SKM-1 treated with dmso at 0.1 percent for 144 hours (cell line): ENCODE data around the gene TRAK1.

Source experiments
- DNase-seq: peaks from one replicate; lab custom pipeline; 2025; ENCODE audit not compliant: unreplicated experiment; lab: John Stamatoyannopoulos, UW

TRAK1 gene

GRCh38 chr3:42122261-42123011, 31.3 kb downstream of the TRAK1 start:
- no peak for DNase-seq

GRCh38 chr3:42123012-42123581, 31.9 kb downstream of the TRAK1 start:
- no peak for DNase-seq

- no peak for DNase-seq
Observed at GRCh38 chr3:42123824-42124658, 32.9 kb downstream of the TRAK1 start.

- no peak for DNase-seq
Observed at GRCh38 chr3:42127226-42127625, 36.1 kb downstream of the TRAK1 start.

- no peak for DNase-seq
Observed at GRCh38 chr3:42128526-42128925, 37.4 kb downstream of the TRAK1 start.

GRCh38 chr3:42129014-42129953, 38.1 kb downstream of the TRAK1 start:
- DNase-seq, result no peak

- no peak for DNase-seq
Observed at GRCh38 chr3:42130007-42130328, 38.8 kb downstream of the TRAK1 start.

GRCh38 chr3:42130329-42131070, 39.3 kb downstream of the TRAK1 start:
- DNase-seq, result no peak

- DNase-seq, result no peak
Observed at GRCh38 chr3:42133500-42134298, 42.5 kb downstream of the TRAK1 start.

GRCh38 chr3:42134867-42135464, 43.8 kb downstream of the TRAK1 start:
- DNase-seq, result no peak

GRCh38 chr3:42139621-42140453, 48.7 kb downstream of the TRAK1 start:
- no peak for DNase-seq

GRCh38 chr3:42140665-42141203, 49.6 kb downstream of the TRAK1 start:
- no peak for DNase-seq

GRCh38 chr3:42143440-42143839, 52.3 kb downstream of the TRAK1 start:
- DNase-seq, result no peak

GRCh38 chr3:42144209-42144608, 53.1 kb downstream of the TRAK1 start:
- DNase-seq, result no peak

GRCh38 chr3:42148086-42148848, 57.1 kb downstream of the TRAK1 start:
- DNase-seq, result no peak

- no peak for DNase-seq
Observed at GRCh38 chr3:42148982-42149432, 57.9 kb downstream of the TRAK1 start.

GRCh38 chr3:42149532-42149931, 58.4 kb downstream of the TRAK1 start:
- DNase-seq, result no peak
